GM12878 (cell line): Measurements from ENCODE around the gene SERTAD2. TPM values are rescaled to one million over a fixed set of nuclear protein-coding genes. Genes with fewer than 3 reads are reported as not detected.

Source experiments
- BCL11A ChIP-seq: IDR thresholded peaks from 2 replicates; pipeline ENCODE4 v1.6.1; 2011; ENCODE audit warnings: low read depth, low read length
- BHLHE40 ChIP-seq, 2 experiments: fragments of 450-650 bp in 1 of 2; IDR thresholded peaks; 2 replicates each; pipeline ENCODE4 v1.6.1; 2011 to 2017; ENCODE audit warnings: low read depth in 2 of 2, borderline replicate concordance in 1 of 2, improper control_type of control experiment in 1 of 2, low read length in 1 of 2, mild to moderate bottlenecking in 1 of 2
- FOXK2 ChIP-seq: fragments of 450-650 bp; IDR thresholded peaks from 2 replicates; pipeline ENCODE4 v1.6.1; 2017; ENCODE audit warnings: mild to moderate bottlenecking, moderate library complexity
- IKZF2 ChIP-seq, 2 experiments: fragments of 450-650 bp; IDR thresholded peaks; 2 replicates each; pipeline ENCODE4 v1.6.1; 2017; ENCODE audit warnings: mild to moderate bottlenecking in 2 of 2, moderate library complexity in 2 of 2
- LARP7 ChIP-seq: fragments of 450-650 bp; IDR thresholded peaks from 2 replicates; pipeline ENCODE4 v1.6.1; 2017; ENCODE audit warnings: mild to moderate bottlenecking
- NR2C2 ChIP-seq: IDR thresholded peaks from 2 replicates; pipeline ENCODE4 v1.6.1; 2011; ENCODE audit warnings: borderline replicate concordance, low read depth; ENCODE audit not compliant: control insufficient read depth, insufficient read length
- PKNOX1 ChIP-seq: fragments of 450-650 bp; IDR thresholded peaks from 2 replicates; pipeline ENCODE4 v1.6.1; 2016; ENCODE audit warnings: mild to moderate bottlenecking
- RB1 ChIP-seq: fragments of 450-650 bp; formaldehyde crosslinking; IDR thresholded peaks from 2 replicates; pipeline ENCODE4 v1.6.1; 2017; ENCODE audit warnings: mild to moderate bottlenecking, borderline replicate concordance
- RBBP5 ChIP-seq: fragments of 200-600 bp; sonication (generic); conservative IDR thresholded peaks from 2 replicates; pipeline ENCODE4 v1.6.1; 2016
- RELA ChIP-seq: fragments of 450-650 bp; IDR thresholded peaks from 2 replicates; pipeline ENCODE4 v1.8.0; 2014; ENCODE audit warnings: borderline replicate concordance; ENCODE audit not compliant: partially characterized antibody
- RUNX3 ChIP-seq: IDR thresholded peaks from 2 replicates; pipeline ENCODE4 v1.6.1; 2012; ENCODE audit warnings: low read length, inconsistent platforms
- SMARCA5 ChIP-seq: fragments of 450-650 bp; IDR thresholded peaks from 2 replicates; pipeline ENCODE4 v1.6.1; 2017; ENCODE audit warnings: mild to moderate bottlenecking
- SMC3 ChIP-seq: IDR thresholded peaks from 2 replicates; pipeline ENCODE4 v1.6.1; 2011; ENCODE audit warnings: low read length, improper control_type of control experiment, borderline replicate concordance
- SRF ChIP-seq, 2 experiments: IDR thresholded peaks; 2 replicates each; pipeline ENCODE4 v1.6.1; 2011; ENCODE audit warnings: low read depth in 2 of 2, low read length in 2 of 2, mild to moderate bottlenecking in 1 of 2, moderate library complexity in 1 of 2
- TAF1 ChIP-seq: IDR thresholded peaks from 2 replicates; pipeline ENCODE4 v1.6.1; 2011; ENCODE audit warnings: mild to moderate bottlenecking, low read depth, low read length, borderline replicate concordance
- WRNIP1 ChIP-seq: IDR thresholded peaks from 2 replicates; pipeline ENCODE4 v1.6.1; 2011; ENCODE audit warnings: low read depth, low read length, improper control_type of control experiment, borderline replicate concordance
- YBX1 ChIP-seq: fragments of 450-650 bp; IDR thresholded peaks from 2 replicates; pipeline ENCODE4 v1.6.1; 2016; ENCODE audit warnings: antibody characterized with exemption
- ZBTB33 ChIP-seq: fragments of 450-650 bp; IDR thresholded peaks from 2 replicates; pipeline ENCODE4 v1.6.1; 2017; ENCODE audit warnings: mild to moderate bottlenecking
- ZNF207 ChIP-seq: fragments of 450-650 bp; IDR thresholded peaks from 2 replicates; pipeline ENCODE4 v1.6.1; 2014; ENCODE audit warnings: antibody characterized with exemption, mild to moderate bottlenecking, borderline replicate concordance
- ZZZ3 ChIP-seq: IDR thresholded peaks from 2 replicates; pipeline ENCODE4 v1.6.1; 2011; ENCODE audit warnings: low read depth; ENCODE audit not compliant: control insufficient read depth, insufficient read length
- polyA plus RNA-seq, 11 experiments: library from polyadenylated mRNA; depleted of rRNA in 4 of 11; unstranded in 6 of 11; stranded (reverse) in 5 of 11; fragments of >200 nt; fragmentation: Nextera tagmentation in 4 of 11; fragmentation: Illumina TruSeq in 1 of 11; extraction: Ambion mirVana in 4 of 11; extraction: Trizol in 1 of 11; gene quantifications; 1 replicate in 1 of 11; 2 replicates in 10 of 11; pipeline versions ENCODE4 v1.2.1 to v1.2.3, GENCODE V29; 2011 to 2016; ENCODE audit warnings: inconsistent platforms in 2 of 11, missing spikeins in 2 of 11, low read depth in 1 of 11
- total RNA-seq, 4 experiments: library from RNA; depleted of rRNA in 3 of 4; stranded (reverse); fragments of >200 nt in 3 of 4; fragmentation: Illumina TruSeq in 1 of 4; extraction: Trizol in 1 of 4; gene quantifications; 2 replicates each; pipeline versions ENCODE4 v1.2.1 to v1.2.3, GENCODE V29; 2013 to 2021
- TF ChIP-seq, protein P1 (sequence below): IDR thresholded peaks from 2 replicates; pipeline ENCODE4 v1.6.1; 2011; ENCODE audit warnings: low read depth, mild to moderate bottlenecking, low read length, moderate library complexity, borderline replicate concordance; ENCODE audit errors: extremely low read depth
- TF ChIP-seq, protein P2 (sequence below): fragments of 450-650 bp; formaldehyde crosslinking; IDR thresholded peaks from 2 replicates; pipeline ENCODE4 v1.4.0; 2022; ENCODE audit warnings: mild to moderate bottlenecking, moderate library complexity
- TF ChIP-seq, protein P3 (sequence below): fragments of 450-650 bp; IDR thresholded peaks from 2 replicates; pipeline ENCODE4 v1.6.1; 2018; ENCODE audit warnings: borderline replicate concordance, mild to moderate bottlenecking; ENCODE audit not compliant: partially characterized antibody

Gene SERTAD2
- total and polyA plus RNA-seq, 10 of the 15 experiments (the other 5 are each of a cell fraction or from before 2014, with no cell fraction given): 7.9 to 28.7 (median 20.1) TPM

DNA sequence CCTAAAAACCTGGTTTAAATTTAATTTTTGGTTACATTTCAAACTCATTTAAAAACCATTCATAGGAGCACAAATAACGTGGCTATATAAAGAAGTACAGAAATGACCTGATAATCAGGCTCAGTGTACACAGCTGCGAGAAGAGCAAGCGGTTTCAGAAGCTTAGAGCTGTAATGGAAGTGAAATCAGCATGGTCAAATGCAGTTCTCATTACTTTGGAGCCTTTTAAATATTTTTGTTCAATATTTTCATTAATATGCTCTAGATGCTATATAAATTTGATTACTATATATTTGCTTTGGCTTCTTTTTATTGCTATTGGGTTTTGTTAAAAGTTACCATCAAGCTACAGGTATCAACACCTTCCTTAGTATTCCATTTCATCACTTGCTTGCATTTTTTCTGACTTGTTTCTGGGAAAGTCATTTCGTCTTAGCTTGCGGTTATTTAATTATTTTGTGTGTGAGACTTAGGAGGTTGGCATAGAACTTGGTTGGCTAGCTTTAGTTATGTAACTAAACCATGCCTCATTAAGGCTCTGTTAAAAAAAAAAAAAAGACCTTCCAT lies 70.9 kb downstream of the SERTAD2 start (continued):
- TF ChIP-seq RUNX3 (peak; percentile 67), SMC3 (no peak; the same call in 1 of the 2 replicates), BHLHE40 (IDR thresholded peaks at IDR 0.05; ENCODE audit: borderline replicate concordance in 1 of 2, low read depth in 2 of 2, low read length in 1 of 2) (no peak), SRF (IDR thresholded peaks at IDR 0.05; ENCODE audit: low read depth in 2 of 2, low read length in 2 of 2) (no peak), RBBP5 (no peak), IKZF2 (IDR thresholded peaks at IDR 0.05) (peak; percentile 69 to 71; a peak in 3 of 4 replicates), FOXK2 (no peak), RB1 (no peak), ZBTB33 (no peak), YBX1 (no peak), PKNOX1 (no peak), LARP7 (no peak), SMARCA5 (no peak), ZNF207 (no peak), NR2C2 (no peak), BCL11A (peak; percentile 87), ZZZ3 (no peak), TAF1 (no peak), RELA (no peak), WRNIP1 (no peak)
- TF ChIP-seq, protein P1, sequence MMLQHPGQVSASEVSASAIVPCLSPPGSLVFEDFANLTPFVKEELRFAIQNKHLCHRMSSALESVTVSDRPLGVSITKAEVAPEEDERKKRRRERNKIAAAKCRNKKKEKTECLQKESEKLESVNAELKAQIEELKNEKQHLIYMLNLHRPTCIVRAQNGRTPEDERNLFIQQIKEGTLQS: no peak
- TF ChIP-seq, protein P2, sequence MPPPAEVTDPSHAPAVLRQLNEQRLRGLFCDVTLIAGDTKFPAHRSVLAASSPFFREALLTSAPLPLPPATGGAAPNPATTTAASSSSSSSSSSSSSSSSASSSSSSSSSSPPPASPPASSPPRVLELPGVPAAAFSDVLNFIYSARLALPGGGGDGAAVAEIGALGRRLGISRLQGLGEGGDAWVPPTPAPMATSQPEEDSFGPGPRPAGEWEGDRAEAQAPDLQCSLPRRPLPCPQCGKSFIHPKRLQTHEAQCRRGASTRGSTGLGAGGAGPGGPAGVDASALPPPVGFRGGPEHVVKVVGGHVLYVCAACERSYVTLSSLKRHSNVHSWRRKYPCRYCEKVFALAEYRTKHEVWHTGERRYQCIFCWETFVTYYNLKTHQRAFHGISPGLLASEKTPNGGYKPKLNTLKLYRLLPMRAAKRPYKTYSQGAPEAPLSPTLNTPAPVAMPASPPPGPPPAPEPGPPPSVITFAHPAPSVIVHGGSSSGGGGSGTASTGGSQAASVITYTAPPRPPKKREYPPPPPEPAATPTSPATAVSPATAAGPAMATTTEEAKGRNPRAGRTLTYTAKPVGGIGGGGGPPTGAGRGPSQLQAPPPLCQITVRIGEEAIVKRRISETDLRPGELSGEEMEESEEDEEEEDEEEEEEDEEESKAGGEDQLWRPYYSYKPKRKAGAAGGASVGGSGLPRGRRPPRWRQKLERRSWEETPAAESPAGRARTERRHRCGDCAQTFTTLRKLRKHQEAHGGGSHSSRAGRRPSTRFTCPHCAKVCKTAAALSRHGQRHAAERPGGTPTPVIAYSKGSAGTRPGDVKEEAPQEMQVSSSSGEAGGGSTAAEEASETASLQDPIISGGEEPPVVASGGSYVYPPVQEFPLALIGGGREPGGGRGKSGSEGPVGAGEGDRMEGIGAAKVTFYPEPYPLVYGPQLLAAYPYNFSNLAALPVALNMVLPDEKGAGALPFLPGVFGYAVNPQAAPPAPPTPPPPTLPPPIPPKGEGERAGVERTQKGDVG (CRISPR knock-in tag): no peak
- TF ChIP-seq, protein P3, sequence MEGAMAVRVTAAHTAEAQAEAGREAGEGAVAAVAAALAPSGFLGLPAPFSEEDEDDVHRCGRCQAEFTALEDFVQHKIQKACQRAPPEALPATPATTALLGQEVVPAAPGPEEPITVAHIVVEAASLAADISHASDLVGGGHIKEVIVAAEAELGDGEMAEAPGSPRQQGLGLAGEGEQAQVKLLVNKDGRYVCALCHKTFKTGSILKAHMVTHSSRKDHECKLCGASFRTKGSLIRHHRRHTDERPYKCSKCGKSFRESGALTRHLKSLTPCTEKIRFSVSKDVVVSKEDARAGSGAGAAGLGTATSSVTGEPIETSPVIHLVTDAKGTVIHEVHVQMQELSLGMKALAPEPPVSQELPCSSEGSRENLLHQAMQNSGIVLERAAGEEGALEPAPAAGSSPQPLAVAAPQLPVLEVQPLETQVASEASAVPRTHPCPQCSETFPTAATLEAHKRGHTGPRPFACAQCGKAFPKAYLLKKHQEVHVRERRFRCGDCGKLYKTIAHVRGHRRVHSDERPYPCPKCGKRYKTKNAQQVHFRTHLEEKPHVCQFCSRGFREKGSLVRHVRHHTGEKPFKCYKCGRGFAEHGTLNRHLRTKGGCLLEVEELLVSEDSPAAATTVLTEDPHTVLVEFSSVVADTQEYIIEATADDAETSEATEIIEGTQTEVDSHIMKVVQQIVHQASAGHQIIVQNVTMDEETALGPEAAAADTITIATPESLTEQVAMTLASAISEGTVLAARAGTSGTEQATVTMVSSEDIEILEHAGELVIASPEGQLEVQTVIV: no peak
